SK-N-SH treated with all-trans-retinoic acid at 6 μM for 48 hours (cell line): ENCODE data around the gene GPSM1.

Source experiments
- ARNTL ChIP-seq: fragments of 450-650 bp; formaldehyde crosslinking; IDR thresholded peaks from 2 replicates; pipeline ENCODE4 v1.5.0; 2020; ENCODE audit warnings: low read depth, mild to moderate bottlenecking, moderate library complexity, borderline replicate concordance
- CSDC2 ChIP-seq: fragments of 250-450 bp; sonication (Bioruptor Pico); IDR thresholded peaks from 2 replicates; pipeline ENCODE4 v1.5.0; 2020; ENCODE audit warnings: mild to moderate bottlenecking, moderate library complexity
- ESRRG ChIP-seq: fragments of 250-450 bp; sonication (Bioruptor Pico); IDR thresholded peaks from 2 replicates; pipeline ENCODE4 v1.6.1; 2021; ENCODE audit warnings: mild to moderate bottlenecking
- ISL1 ChIP-seq: fragments of 250-450 bp; sonication (Bioruptor Pico); IDR thresholded peaks from 2 replicates; pipeline ENCODE4 v2.1.2; 2022; ENCODE audit warnings: mild to moderate bottlenecking, moderate library complexity
- PATZ1 ChIP-seq: fragments of 250-450 bp; sonication (Bioruptor Pico); IDR thresholded peaks from 2 replicates; pipeline ENCODE4 v1.8.0; 2020; ENCODE audit warnings: mild to moderate bottlenecking, moderate library complexity, borderline replicate concordance
- POU6F1 ChIP-seq: fragments of 250-450 bp; sonication (Bioruptor Pico); IDR thresholded peaks from 2 replicates; pipeline ENCODE4 v1.8.0; 2021; ENCODE audit warnings: low read depth, mild to moderate bottlenecking, moderate library complexity, borderline replicate concordance
- PPARA ChIP-seq: fragments of 250-450 bp; sonication (Bioruptor Pico); IDR thresholded peaks from 2 replicates; pipeline ENCODE4 v1.5.0; 2020; ENCODE audit warnings: mild to moderate bottlenecking, borderline replicate concordance
- RARB ChIP-seq: fragments of 250-450 bp; sonication (Bioruptor Pico); IDR thresholded peaks from 2 replicates; pipeline ENCODE4 v1.8.0; 2021; ENCODE audit warnings: mild to moderate bottlenecking, moderate library complexity
- TOX ChIP-seq: fragments of 250-450 bp; sonication (Bioruptor Pico); IDR thresholded peaks from 2 replicates; pipeline ENCODE4 v1.8.0; 2021; ENCODE audit warnings: mild to moderate bottlenecking, moderate library complexity, borderline replicate concordance
- ZC3H10 ChIP-seq: fragments of 250-450 bp; sonication (Bioruptor Pico); IDR thresholded peaks from 2 replicates; pipeline ENCODE4 v1.5.1; 2021; ENCODE audit warnings: mild to moderate bottlenecking, moderate library complexity
- ZFP3 ChIP-seq: fragments of 250-450 bp; sonication (Bioruptor Pico); IDR thresholded peaks from 2 replicates; pipeline ENCODE4 v1.5.0; 2020; ENCODE audit warnings: mild to moderate bottlenecking, moderate library complexity
- ZFP30 ChIP-seq: fragments of 450-650 bp; formaldehyde crosslinking; IDR thresholded peaks from 2 replicates; pipeline ENCODE4 v1.5.0; 2022; ENCODE audit warnings: mild to moderate bottlenecking, moderate library complexity
- ZNF565 ChIP-seq: fragments of 450-650 bp; formaldehyde crosslinking; conservative IDR thresholded peaks from 2 replicates; pipeline ENCODE4 v1.5.0; 2020; ENCODE audit warnings: low read depth, mild to moderate bottlenecking, moderate library complexity
- ZNF8 ChIP-seq: fragments of 450-650 bp; formaldehyde crosslinking; IDR thresholded peaks from 2 replicates; pipeline ENCODE4 v1.5.0; 2020; ENCODE audit warnings: mild to moderate bottlenecking, moderate library complexity

- TF ChIP-seq ZFP30 (CRISPR knock-in tag) (no peak), ISL1 (CRISPR knock-in tag) (no peak), CSDC2 (CRISPR knock-in tag) (no peak), PPARA (CRISPR knock-in tag) (no peak), ZNF565 (no peak), PATZ1 (CRISPR knock-in tag) (no peak), ESRRG (CRISPR knock-in tag) (no peak), RARB (CRISPR knock-in tag) (no peak), TOX (no peak), ZFP3 (no peak), ARNTL (CRISPR knock-in tag) (no peak), POU6F1 (CRISPR knock-in tag) (no peak), ZC3H10 (CRISPR knock-in tag) (no peak), ZNF8 (CRISPR knock-in tag) (no peak)
These were observed 49.1 kb downstream of the GPSM1 start for GRCh38 chr9:136376457-136376856.
